Stimulated activated CD8-positive, alpha-beta memory T cell treated with anti-CD3 and anti-CD28 coated beads, Interleukin-15, amount 100 ng/mL, for 1 hour (primary cell): Measurements from ENCODE around the gene KLHL40.

Source experiments
- DNase-seq: peaks from one replicate; pipeline ENCODE4 v3.0.0-alpha.2; 2020; ENCODE audit warnings: low read depth

KLHL40 gene

GRCh38 chr3:42656680-42657610 is 28.4 kb upstream of the KLHL40 start:
- no peak for DNase-seq

DNA sequence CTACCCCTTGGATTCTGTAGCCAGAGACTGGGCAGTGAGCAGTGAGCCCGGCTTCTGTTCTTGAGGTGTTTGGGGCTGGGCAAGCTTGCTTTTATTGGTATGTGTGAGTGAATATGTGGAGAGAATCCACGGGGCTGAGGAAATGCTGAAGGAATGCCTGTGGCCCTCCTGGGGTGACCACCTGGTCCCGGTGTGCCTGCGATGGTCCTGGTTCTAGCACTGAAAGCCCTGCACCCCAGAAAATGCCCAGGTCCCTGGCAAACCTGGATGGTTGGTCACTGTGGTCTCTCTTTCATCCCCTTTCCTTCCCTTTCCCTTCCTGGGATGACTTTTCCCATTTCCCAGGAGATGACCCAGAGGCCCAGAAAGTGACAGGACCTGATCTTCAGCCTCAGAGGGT is 27.7 kb upstream of the KLHL40 start:
- no peak for DNase-seq

DNA sequence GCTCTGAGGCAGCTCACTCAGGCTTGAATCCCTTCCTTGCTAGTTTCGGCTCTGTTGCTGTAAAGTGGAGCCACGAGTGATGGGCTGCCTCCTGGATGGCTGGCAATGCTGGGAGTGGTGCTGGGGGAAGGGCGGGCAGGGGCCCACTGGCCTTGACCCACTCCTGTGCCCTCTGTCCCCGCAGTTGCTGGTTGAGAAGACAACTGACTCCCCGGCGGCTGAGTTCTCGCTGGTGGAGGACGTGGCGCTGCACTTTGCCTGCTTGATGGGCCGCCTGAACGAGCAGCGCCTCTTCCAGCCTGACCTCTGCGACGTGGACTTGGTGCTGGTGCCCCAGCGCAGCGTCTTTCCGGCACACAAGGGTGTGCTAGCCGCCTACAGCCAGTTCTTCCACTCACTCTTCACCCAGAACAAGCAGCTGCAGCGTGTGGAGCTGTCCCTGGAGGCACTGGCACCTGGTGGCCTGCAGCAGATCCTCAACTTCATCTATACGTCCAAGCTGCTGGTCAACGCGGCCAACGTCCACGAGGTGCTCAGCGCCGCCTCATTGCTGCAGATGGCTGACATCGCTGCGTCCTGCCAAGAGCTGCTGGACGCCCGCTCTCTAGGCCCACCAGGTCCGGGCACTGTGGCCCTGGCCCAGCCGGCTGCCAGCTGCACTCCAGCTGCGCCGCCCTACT is 27.1 kb upstream of the KLHL40 start:
- DNase-seq, result no peak

DNA sequence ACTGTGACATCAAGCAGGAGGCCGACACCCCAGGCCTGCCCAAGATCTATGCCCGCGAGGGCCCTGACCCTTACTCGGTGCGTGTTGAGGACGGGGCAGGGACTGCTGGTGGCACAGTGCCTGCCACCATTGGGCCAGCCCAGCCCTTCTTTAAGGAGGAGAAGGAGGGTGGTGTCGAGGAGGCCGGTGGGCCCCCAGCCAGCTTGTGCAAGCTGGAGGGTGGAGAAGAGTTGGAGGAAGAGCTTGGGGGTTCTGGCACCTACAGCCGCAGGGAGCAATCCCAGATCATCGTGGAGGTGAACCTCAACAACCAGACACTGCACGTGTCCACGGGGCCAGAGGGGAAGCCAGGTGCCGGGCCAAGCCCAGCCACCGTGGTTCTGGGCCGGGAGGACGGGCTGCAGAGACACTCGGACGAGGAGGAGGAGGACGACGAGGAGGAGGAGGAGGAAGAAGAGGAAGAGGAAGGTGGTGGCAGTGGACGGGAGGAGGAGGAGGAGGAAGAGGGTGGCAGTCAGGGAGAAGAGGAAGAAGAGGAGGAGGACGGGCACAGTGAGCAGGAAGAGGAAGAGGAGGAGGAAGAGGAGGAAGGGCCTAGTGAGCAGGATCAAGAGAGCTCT is 26.5 kb upstream of the KLHL40 start:
- no peak for DNase-seq

GRCh38 chr3:42659451-42660130 is 25.7 kb upstream of the KLHL40 start:
- no peak for DNase-seq

- no peak for DNase-seq
These were observed 25.1 kb upstream of the KLHL40 start for GRCh38 chr3:42660131-42660715.

- DNase-seq, result no peak
These were observed 24.4 kb upstream of the KLHL40 start for GRCh38 chr3:42660898-42661297.

GRCh38 chr3:42661593-42662022 is 23.7 kb upstream of the KLHL40 start:
- DNase-seq, result no peak

DNA sequence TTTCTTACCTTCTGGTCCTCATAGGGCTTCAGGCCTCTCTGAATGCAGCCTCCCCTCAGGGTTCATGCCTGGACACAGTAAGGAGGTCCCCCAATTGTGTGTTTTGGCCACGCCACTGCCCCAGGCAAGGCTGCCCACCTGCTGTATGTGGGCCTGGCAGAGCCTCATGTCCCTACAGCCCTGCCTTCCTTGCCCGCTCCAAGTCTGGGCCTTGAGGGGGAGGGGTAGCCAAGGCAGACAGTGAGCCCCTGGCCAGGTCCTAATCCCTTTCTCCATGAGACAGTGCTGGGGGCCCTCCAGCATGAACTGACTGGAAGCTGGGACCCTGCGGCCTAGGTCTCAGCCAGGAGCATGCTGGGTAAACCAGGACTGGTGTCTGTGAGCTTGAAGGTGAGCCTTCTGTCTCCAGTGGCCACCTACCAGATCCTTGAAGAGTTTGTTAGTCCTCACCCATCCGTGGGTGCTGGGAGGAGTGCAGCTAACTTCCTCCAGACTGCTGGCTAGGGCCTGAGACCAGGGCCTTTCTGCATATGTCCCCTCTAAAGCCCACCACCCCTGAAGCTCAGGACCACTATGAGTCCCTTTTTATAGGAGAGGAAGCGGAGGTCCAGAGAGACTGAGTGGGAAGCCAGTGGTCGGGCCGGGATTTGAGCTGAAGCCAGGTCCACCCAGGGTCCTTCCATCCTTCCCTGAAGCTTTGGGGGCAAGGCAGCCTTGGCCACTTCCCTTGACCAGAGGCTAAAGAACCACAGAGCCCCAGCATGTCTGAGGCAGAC is 23.1 kb upstream of the KLHL40 start:
- DNase-seq, result no peak

- no peak for DNase-seq
These were observed 22.4 kb upstream of the KLHL40 start for GRCh38 chr3:42662813-42663535.

DNA sequence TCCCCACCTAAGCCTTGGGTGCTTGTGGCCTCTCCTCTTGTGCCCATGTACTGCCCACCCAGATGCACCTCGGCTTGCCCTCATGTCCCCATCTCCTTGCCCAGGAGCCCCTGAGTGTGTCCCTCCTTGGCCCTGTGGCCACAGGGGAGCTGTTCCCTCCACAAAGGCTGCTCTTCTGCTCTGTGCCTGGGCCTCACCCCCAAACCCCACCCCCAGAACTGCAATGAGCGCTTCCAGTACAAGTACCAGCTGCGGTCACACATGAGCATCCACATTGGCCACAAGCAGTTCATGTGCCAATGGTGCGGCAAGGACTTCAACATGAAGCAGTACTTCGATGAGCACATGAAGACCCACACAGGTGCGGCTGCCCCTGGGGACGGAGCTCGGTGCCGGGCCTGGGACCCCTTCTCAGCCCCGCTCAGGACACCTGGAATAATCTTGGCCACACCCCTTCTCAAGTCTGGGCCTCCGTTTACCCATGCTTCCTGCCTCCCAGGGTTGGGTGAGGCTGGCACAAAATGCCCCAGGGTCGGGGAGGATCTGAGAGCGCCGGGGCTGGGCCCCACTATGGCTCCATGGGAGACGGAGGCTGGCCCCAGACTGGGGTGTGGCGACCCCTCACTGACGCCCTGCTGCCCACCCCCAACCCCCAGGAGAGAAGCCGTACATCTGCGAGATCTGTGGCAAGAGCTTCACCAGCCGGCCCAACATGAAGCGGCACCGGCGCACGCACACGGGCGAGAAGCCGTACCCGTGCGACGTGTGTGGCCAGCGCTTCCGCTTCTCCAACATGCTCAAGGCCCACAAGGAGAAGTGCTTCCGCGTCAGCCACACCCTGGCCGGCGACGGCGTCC is 21.5 kb upstream of the KLHL40 start:
- no peak for DNase-seq

DNA sequence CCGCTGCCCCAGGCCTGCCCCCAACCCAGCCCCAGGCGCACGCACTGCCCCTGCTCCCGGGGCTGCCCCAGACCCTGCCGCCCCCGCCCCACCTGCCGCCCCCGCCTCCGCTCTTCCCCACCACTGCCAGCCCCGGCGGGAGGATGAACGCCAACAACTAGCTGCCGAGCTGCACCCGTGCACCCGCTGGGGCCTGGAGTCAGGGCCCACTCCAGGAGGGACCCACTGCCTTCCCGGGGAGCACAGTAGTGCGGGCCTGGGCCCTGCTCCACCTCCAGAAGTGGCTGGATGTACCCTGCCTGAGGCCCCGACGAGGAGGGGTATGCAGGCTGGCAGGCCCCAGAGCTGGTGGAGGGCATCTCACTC is 20.9 kb upstream of the KLHL40 start:
- no peak for DNase-seq

DNA sequence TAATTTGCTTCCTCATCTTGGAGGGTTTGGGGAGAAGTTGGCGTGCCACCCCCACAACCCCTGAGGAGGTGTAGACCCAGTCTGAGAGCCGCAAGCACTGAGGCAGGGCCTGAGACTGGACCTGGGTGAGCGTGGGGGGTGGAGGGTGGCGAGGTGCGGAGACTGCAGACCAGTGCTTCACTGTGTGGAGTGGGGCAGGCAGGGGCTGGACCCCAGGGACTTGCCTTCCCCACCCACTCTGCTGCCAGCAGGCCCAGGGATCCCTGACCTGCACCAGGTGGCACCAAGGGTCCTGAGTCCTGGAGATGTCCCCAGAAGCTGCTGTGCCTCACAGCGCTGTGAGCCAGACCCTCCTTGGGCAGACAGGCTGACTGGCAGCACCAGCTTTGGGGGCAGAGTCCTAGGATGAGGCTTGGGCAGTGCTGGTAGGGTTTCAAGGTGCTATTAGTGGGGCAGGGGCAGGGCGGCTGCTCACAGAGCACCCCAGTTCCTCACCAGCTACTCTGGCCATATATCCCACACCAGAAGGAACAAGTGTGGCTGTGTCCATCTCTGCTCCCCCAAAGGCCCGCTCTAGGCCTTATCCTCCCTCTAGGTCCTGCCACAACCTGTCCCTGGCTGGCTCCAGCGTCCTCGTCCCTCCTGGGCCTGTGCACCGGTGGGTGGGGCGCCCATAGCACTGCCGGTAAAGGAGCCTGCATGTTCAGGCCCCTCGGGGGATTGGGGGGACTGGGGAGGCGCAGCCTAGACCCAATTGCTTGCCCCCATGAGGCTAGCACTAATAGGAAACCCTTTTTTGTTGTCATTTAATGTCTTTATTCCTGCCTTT is 20.1 kb upstream of the KLHL40 start:
- no peak for DNase-seq

- no peak for DNase-seq
These were observed 19.3 kb upstream of the KLHL40 start for GRCh38 chr3:42666022-42666421.

DNA sequence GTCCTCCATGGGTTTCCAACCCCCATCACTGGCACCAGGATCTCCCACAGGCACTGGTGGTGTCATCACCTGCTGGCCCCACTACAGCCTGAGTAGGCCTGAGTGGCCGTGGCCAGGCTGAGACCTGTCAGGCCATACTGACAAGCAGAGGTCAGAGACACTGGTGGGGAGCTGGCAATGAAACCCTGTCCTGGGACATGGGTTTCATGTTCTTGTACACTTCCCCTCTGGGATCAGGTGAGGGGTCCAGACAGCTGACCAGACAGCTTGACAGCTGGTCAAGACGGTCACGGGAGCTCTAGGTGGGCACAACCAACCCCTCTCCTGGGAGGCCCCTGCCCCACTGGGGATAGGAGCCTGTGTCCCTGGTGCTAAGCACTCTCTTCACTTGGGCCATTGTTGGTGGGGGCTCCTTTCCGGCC is 18.7 kb upstream of the KLHL40 start:
- DNase-seq, result no peak

- DNase-seq, result no peak
These were observed 18.2 kb upstream of the KLHL40 start for GRCh38 chr3:42667096-42667522.

DNA sequence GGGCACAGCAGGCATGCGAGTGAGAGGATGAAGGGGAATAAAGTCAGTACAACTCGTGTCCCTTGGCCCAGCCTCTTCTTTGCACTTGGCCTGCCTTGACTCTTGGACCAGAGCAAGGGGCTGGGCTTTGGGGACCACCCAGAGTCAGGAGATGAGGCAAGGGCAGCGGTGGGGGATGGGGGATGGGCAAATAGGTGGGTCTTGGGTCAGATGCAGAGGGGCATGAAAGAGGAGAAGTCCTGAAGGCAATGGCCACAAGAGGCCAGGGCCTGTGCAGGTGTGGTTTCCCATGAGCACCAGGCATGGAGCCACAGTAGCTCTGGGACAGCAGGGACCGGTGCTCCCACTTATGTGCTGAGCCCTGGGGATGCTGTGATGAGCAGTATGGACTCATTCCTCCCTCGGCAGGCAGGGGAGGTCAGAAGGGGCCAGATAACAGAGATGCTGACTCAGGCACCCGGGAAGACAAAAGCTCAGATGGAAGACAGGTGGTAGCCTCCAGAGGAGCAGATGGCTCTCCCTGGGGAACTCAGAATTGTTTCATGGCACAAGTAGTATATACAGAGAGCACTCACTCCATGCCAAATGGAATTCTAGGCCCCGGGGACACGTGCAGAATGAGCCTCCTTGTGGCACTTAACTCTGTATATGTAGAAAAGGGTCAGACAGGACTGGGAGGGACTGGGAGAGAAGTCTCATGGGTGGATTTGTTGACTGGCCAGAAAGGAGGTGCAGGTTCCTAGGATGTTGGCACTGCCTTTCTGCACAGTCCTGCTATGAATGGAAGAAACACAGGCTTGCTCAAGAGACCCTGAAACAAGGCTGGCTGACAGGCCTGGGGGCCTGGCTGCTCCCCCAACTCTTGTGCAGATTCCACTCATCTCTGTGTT is 17.6 kb upstream of the KLHL40 start:
- no peak for DNase-seq

GRCh38 chr3:42668413-42668760 is 16.9 kb upstream of the KLHL40 start:
- DNase-seq, result no peak
